ENCODE results near the gene MYH8. TPM values are rescaled to one million over a fixed set of nuclear protein-coding genes. Genes with fewer than 3 reads are reported as not detected.

MYH8 gene
- total RNA-seq, 1 donor from 2014 or later, result not detected

GRCh38 chr17:10428781-10429180, 7.0 kb upstream of the MYH8 start:
- Histone ChIP-seq H2AFZ (replicated peaks) (no peak overlapping the region), H3K4me1 (no peaks in the 10 kb centered on the region), H3K9ac (no peak overlapping the region), H3K4me3 (no peak overlapping the region), H3K79me2 (ENCODE audit: low read depth) (no peaks in the 10 kb centered on the region), H3K9me3 (ENCODE audit: low read depth) (no peaks in the 10 kb centered on the region), H3K4me2 (no peak overlapping the region), H3F3A (ENCODE audit: low read depth) (no peaks in the 10 kb centered on the region), H4K20me1 (ENCODE audit: low read depth) (no peaks in the 10 kb centered on the region), H3K36me3 (no peaks in the 10 kb centered on the region), H3K27ac (no peak overlapping the region), H3K27me3 (no peaks in the 10 kb centered on the region)
- H3K4me1 Mint-ChIP-seq, result no peaks in the 10 kb centered on the region
- H3K27me3 Mint-ChIP-seq (ENCODE audit: insufficient read depth, low read depth), result no peaks in the 10 kb centered on the region
- TF ChIP-seq CTCF (IDR thresholded peaks at IDR 0.05) (no peak), EZH2 (IDR thresholded peaks at IDR 0.05) (no peak), EZH2phosphoT487 (IDR thresholded peaks at IDR 0.05) (no peak)
- DNase-seq (ENCODE audit: low spot score), result no peak
- no peak overlapping the region for H3K27ac Mint-ChIP-seq
- no peak overlapping the region for H3K4me3 Mint-ChIP-seq
- H3K9me3 Mint-ChIP-seq, result no peaks in the 10 kb centered on the region
- H3K36me3 Mint-ChIP-seq, result no peaks in the 10 kb centered on the region

GRCh38 chr17:10421211-10421610, 539 bp downstream of the MYH8 start:
- Histone ChIP-seq H3K9ac (no peak overlapping the region), H3K4me2 (no peak overlapping the region), H3K4me1 (no peaks in the 10 kb centered on the region), H3K36me3 (no peaks in the 10 kb centered on the region), H3K4me3 (no peak overlapping the region), H3F3A (ENCODE audit: low read depth) (no peaks in the 10 kb centered on the region), H3K9me3 (ENCODE audit: low read depth) (no peaks in the 10 kb centered on the region), H4K20me1 (ENCODE audit: low read depth) (no peaks in the 10 kb centered on the region), H2AFZ (replicated peaks) (no peak overlapping the region), H3K79me2 (ENCODE audit: low read depth) (no peaks in the 10 kb centered on the region), H3K27ac (no peak overlapping the region), H3K27me3 (no peaks in the 10 kb centered on the region)
- no peaks in the 10 kb centered on the region for H3K36me3 Mint-ChIP-seq
- H3K4me1 Mint-ChIP-seq, result no peaks in the 10 kb centered on the region
- no peaks in the 10 kb centered on the region for H3K9me3 Mint-ChIP-seq
- H3K4me3 Mint-ChIP-seq, result no peak overlapping the region
- no peak overlapping the region for H3K27ac Mint-ChIP-seq
- H3K27me3 Mint-ChIP-seq (ENCODE audit: insufficient read depth, low read depth), result peaks cover 6% of the 10 kb centered on the region
- TF ChIP-seq CTCF (IDR thresholded peaks at IDR 0.05) (no peak), EZH2phosphoT487 (IDR thresholded peaks at IDR 0.05) (no peak), EZH2 (IDR thresholded peaks at IDR 0.05) (no peak)
- DNase-seq (ENCODE audit: low spot score), result no peak

GRCh38 chr17:10420811-10421210, 939 bp downstream of the MYH8 start:
- H3K4me2 ChIP-seq, result no peak overlapping the region
- TF ChIP-seq EZH2 (IDR thresholded peaks at IDR 0.05), result no peak
- no peak for TF ChIP-seq EZH2phosphoT487 (IDR thresholded peaks at IDR 0.05)
- TF ChIP-seq CTCF (IDR thresholded peaks at IDR 0.05), result no peak
- H2AFZ ChIP-seq (replicated peaks), result no peak overlapping the region
- no peaks in the 10 kb centered on the region for H3K9me3 ChIP-seq (ENCODE audit: low read depth)
- H3K36me3 ChIP-seq, result no peaks in the 10 kb centered on the region
- no peaks in the 10 kb centered on the region for H4K20me1 ChIP-seq (ENCODE audit: low read depth)
- Mint-ChIP-seq H3K4me1 (no peaks in the 10 kb centered on the region), H3K36me3 (no peaks in the 10 kb centered on the region), H3K9me3 (no peaks in the 10 kb centered on the region), H3K27ac (no peak overlapping the region), H3K4me3 (no peak overlapping the region), H3K27me3 (ENCODE audit: insufficient read depth, low read depth) (peaks cover 6% of the 10 kb centered on the region)
- H3K4me1 ChIP-seq, result no peaks in the 10 kb centered on the region
- no peak overlapping the region for H3K4me3 ChIP-seq
- H3K27ac ChIP-seq, result no peak overlapping the region
- no peak overlapping the region for H3K9ac ChIP-seq
- no peaks in the 10 kb centered on the region for H3K79me2 ChIP-seq (ENCODE audit: low read depth)
- no peaks in the 10 kb centered on the region for H3F3A ChIP-seq (ENCODE audit: low read depth)
- no peak for DNase-seq (ENCODE audit: low spot score)
- no peaks in the 10 kb centered on the region for H3K27me3 ChIP-seq
